ENCODE results near the gene PGS1.

The PGS1 gene

DNA sequence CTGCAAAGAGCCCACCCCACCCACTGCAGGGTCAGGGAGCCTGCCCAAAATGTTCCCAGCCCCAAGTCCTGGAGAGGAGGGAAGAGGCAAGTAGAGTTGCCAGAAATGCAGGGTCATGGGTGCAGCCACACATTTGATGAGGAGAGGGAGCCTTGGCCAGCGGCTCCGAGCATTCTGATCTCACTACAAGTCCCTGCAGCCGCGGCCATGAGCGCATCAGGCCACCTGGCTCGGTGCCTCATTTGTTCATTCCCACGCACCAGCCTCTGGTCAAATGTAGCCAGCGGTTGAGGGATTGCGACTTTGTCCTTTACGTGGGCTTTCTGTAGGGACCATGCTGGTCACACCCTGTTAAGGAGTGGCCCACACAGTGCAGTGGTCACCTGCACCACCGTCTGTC, 48.7 kb downstream of the PGS1 start:
- DNase-seq (ENCODE audit: low spot score), result no peak

DNA sequence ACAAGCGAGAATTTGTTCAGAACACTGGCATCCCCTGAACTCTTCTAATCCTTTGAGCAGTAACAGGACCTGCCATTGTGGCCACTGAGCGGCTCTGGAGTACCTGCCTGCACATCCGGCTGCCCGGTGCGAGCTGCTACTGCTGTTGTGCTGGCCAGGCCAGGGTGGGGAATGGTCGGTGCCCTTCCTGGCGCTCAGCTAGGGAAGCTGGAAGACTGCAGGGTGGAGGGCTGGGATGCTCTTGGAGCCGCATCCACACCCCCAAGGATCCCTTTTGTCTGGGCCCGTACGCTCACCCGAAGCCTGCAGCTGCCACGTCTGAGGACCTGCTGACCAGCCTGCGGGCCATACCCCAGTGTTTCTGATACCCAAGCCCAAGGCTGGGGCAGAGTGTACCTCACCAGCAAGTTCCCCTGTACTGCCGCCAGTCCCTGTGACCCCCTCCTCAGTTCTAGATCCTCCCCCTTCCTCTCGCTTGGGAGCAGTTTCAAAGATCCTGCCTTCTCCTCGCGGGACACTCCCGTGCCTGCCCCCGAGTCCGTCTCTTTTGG, 49.7 kb downstream of the PGS1 start:
- DNase-seq (ENCODE audit: low spot score), result no peak

DNA sequence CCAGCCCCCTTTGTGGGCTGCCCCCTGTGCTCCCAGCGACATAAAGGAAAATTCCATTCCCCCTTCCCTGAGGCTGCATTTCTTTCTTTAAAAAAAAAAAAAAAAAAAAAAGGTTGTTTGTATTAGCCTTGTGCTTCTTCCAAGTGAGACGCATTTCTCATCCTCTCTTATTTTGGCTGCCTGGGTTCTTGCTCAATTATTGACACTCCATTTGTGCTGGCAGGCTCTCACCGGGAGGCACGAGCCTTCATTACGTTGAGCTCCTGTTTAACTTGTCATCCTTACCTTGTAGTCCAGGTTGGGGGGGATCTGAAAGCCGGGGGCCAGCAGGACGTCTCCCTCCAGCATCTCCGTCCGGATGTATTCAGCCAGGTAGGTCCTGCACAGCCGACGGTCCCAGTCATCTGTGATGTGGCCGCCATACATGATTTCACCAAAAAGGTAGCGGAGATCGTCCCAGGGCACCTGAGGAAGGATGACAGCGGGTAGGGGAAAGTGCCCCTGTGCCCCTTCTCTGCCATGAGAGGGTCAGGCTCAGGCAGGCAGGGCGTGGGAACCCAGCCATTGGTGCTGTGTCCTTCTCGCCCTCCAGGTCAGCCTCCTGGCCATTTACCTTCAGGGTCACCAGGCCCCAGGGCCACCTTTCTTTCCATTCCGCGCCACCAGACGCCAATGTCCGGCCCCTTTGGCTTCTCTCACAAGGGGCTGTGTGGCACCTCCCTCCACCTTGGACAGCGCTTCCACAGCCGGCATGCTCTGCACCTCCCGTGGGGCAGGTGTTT, 50.6 kb downstream of the PGS1 start:
- DNase-seq (ENCODE audit: low spot score), result no peak

DNA sequence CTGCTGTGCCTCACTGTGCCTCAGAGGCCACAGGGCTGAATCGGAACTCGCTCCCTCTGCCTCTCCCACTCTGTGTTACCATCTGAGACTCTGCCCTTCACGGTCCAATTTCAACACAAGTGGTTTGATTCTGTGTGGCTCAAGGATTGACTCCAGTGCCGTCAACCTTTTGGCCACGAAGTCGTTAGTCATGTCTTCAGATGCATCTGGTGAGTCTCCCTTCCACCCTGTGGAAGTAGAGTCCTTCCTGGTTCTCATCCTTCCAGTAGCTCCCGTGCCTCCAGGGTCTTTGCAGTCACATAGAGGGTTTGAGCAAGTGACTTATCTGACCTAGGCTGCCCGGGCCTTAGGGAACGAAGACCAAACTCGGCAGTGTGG, 51.2 kb downstream of the PGS1 start:
- no peak for DNase-seq (ENCODE audit: low spot score)

DNA sequence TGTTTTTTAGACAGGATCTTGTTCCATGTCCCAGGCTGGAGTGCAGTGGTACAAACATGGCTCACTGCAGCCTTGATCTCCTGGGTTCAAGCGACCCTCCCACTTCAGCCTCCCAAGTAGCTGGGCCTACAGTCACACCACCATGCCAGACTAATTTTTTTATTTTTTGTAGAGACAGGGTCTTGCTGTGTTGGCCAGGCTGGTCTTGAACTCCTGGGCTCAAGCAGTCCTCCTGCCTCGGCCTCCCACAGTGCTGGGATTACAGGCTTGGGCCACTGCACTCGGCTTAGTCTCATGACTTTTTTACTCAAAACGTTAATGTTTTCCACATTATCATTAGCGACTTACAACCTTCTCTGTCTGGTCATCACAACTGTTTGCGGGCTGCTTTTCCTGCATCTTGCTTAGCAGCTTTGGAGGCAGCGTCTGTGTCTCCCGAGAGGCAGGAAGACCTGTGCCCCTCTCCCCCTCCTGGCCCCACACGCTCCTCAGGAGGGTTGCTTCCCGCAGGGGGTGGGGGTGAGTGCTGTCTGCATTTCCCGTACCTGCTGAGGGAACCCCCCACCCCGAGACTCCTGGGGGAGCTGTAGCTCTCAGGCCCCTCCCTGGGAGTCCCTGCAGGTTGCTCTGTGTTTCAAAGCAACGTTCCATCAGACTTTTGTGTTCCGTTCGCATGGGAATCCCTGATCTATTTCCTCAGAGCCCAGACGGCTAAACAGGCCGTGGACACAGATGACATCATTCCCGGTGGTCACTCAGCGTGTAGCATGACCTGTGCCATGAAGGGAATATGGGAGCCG, 52.6 kb downstream of the PGS1 start:
- no peak for DNase-seq (ENCODE audit: low spot score)

DNA sequence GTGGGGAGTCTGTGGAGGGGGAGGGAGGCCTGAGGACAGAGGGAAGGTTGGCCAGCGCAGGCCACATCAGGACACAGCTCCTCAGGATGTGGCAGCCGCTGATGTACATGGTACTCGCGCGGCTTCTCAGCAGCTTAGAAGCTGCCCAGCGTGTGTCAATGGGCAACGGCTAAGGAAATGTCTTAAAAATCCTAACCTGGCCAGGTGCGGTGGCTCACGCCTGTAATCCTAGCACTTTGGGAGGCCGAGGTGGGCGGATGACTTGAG, 53.2 kb downstream of the PGS1 start:
- no peak for DNase-seq (ENCODE audit: low spot score)

DNA sequence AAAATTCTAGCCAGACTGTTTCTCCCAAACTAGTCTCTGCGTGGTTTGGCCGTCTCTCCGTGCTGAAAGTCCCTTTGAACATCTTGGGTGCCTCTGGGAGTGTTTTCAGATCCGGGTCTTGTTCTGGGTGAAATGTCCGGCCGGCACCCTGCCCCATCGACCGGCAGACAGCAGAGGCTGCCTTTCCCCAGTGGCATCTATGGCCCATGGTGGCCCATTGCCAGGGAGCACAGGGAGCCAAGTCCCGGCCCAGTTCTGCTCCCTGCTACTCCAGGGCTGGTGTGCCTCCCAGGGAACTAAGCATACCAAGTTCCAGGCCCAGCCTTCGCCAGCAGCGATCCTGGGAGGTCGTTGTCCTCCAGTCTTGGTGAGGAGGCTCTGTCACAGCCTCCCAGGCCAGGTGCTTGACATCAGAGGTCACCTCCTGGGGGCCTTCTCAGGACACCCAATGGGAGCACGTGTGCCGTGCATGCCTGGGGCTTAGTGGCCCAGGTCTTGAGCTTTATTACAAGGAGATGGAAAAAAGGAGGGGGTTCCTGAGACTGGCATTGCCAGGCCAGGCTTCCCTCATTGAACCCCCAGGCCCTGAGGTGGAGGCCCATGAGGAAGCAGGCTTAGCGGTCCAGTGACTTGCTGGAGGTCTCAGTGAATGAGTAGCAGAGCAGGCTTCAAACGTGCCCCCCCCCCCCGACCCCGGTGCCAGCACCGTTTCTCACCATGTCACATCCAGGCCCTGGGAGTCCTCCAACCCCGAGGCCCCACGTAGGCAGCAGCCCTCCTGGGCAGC, 54.0 kb downstream of the PGS1 start:
- no peak for DNase-seq (ENCODE audit: low spot score)

DNA sequence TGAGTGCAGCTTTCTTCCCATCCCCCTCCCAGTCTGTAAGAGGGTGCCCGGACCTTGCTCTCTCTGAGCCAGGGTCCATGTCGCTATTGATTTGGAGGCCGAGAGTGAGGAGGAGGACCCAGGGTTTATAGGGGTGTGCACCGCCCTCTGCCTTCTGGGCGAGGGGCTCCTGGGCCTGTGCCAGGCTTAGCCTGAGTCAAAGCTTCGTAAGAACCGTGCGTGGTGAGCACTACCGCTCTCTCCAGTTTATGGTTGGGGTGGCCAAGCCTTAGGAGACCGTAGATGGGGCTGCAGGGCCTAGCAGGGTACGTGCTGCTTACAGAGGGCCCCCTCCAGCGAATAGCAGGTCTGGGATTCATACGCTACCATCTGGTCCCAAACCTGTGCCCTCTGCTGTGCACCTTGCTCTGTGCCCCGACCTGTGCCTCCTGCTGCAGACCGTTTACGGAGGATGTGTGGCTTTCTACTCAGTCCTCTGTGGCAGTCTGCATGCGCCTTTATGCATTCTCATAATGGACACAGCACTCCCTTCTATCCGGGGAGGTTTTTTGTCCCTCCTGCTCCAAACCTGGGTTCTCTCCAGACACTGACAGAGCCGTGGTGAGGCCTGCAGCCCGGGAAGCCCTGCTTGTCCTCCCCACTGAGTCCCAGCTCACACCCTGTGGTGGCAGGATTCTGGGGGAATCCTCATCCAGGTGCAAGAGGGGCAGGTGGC, 54.7 kb downstream of the PGS1 start:
- DNase-seq (ENCODE audit: low spot score), result no peak

DNA sequence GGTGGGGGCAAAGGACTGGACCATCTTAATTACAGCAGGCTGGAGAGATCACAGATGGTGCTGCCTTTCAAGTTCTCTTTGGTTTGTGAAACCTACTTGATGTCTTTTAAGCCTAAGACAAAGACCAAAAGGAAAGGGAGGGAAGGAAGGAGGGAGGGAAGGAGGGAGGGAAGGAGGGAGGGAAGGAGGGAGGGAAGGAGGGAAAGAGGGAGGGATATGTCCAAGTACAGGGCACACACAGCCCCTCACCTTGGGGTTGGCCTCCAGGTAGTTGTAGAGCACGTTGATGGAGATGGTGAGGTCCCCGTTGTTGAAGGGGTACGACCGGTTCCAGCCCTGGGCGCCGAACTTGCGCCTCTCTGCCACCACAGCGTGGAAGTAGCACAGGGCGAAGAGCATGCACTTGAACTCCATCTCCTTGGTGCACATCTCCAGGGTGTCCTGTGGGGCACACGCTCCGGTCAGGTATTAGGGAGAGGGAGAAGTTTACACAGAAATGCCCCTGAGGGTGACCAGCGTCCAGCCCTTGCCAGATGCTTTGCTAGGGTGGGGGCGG, 55.4 kb downstream of the PGS1 start:
- no peak for DNase-seq (ENCODE audit: low spot score)

DNA sequence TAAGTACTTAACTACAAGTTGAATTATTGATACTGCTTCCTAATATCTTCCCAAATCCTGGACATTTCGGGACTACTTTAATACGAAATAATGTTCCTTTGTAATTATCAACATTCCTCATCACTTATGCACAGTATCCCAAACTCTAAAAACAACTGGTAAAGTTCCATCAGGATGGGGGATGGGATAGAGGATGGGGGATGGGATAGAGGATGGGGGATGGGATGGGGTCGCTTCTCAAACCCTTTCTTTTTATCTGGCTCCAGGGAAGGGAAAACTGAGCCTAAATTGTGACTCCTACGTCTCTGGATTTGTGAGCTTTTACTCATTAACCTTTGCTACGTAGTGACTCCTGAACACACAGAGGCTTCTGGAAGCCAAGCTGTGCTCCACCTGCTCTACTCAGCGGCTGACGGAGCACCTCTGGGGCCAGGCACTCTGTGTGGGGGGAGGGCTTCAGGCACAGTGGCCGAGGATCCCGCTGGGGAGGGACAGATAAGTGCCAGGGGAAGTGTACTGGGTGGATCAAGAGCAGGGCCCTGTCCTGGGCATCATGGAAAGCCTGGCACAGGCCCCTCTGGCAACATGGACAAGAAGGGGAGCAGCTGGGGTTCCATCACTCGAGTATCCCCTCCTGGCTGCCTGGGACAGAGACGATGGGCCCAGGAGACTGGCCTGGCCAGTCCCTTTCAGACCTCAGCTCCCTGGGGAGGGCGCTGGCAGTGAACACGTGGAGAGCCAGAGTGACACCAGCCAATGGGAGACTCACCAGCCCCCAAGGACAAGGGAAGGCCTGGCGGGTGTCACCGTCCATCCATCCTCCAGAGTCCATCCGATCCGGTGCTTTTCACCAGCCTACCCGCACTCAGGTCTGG, 56.2 kb downstream of the PGS1 start:
- no peak for DNase-seq (ENCODE audit: low spot score)

DNA sequence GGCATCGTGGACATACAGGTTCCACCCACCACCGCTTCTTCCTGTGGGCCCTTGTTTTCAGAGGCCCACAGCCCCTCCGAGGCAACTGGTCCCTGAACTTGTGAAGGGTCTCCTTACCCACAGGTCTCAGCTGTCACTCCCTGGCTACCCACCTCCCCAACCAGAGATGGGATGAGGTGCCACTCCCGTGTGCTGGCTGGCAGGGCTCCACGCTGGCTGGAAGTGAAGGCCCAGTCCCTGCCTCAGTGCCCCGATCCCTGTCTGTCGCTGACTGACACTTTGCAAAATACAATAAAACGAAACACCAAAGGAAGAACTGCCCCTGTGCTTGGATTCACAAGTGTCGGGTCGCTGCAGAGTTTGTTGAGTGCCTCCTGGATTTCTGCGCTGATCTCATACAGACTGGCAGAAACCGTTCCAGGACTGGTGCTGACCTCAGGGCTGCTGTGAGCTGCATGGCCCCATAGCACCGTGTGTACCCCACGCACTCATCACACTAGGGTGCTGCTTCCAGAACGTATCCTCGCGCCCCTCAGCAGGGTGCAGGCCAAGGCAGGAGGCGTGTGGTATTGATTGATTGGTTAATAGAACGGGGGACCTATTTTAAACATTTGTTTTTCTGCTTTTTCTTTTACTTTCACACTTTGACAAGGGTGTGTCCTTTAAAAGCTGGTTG, 57.0 kb downstream of the PGS1 start:
- no peak for DNase-seq (ENCODE audit: low spot score)

DNA sequence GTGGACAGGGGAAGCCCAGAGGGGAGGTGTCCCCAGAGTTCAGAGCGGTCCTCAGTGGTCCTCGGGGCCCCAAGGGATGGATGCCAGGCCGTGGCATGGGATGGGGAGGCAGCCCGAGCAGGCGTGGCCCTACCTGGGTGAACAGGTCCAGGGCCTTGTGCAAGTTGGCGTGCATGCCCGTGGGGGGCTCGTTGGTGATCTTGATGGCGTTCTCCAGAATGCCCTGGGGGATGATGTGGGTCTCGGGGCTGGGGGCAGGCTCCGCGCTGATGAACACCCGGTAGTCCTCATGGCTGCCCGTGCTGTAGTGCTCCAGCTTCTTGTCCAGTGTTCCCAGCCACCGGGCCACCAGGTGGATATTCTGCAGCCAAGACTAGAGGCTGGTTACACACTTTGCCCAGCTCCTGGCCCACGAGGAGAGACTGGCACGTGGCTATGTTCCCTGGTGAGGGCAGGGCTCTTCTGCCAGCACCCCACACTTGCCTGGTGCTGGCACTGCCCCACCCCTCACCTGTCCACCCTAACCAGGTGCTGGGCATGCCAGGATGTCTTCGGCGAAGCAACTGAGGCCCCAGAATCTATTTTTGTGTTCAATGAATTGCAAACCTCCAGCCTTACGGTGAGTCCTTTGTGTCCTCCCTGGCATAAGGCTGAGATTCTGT, 59.2 kb downstream of the PGS1 start:
- DNase-seq (ENCODE audit: low spot score), result no peak

DNA sequence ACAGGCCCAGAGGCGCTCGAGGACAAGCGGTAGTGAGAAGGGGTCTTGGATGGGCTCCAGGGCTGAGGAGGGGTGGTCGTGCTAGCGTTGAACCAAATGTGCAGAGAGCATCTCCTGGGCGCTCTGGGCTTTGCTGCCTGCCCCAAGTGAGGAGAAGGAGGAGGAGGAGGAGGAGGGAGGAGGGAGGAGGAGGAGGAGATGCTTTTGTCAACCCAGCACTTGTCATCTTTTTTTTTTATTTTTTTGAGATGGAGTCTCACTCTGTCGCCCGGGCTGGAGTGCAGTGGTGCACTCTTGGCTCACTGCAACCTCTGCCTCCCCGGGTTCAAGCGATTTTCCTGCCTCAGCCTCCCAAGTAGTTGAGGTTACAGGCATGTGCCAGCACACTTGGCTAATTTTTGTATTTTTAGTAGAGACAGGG, 59.8 kb downstream of the PGS1 start:
- DNase-seq (ENCODE audit: low spot score), result no peak

DNA sequence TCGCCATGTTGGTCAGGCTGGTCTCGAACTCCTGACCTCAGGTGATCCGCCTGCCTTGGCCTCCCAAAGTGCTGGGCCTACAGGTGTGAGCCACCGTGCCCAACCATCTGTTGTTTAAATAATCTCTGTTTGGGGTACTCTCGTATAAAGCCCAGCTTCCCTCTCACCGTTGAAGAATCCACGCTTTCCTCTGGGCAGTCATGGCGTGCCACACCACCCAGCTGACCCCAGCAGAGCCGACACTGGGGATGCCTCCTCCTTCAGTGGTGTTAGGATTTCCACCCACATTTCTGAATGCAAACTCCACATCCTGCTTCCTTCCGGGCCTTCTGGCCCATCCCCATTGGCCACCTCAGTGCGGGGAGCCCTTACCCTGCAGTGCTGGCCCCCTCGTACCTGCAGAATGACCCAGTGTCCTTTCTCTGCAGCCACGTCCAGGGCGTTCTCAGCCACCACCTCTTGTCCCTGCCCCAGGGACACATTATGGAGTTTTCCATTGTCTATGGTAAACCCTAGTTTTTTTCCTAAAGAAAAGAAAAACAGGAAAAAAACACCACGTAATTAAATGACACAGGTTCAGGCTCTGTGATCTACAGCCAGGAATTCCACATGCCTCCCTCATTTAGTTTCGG, 60.4 kb downstream of the PGS1 start:
- no peak for DNase-seq (ENCODE audit: low spot score)

DNA sequence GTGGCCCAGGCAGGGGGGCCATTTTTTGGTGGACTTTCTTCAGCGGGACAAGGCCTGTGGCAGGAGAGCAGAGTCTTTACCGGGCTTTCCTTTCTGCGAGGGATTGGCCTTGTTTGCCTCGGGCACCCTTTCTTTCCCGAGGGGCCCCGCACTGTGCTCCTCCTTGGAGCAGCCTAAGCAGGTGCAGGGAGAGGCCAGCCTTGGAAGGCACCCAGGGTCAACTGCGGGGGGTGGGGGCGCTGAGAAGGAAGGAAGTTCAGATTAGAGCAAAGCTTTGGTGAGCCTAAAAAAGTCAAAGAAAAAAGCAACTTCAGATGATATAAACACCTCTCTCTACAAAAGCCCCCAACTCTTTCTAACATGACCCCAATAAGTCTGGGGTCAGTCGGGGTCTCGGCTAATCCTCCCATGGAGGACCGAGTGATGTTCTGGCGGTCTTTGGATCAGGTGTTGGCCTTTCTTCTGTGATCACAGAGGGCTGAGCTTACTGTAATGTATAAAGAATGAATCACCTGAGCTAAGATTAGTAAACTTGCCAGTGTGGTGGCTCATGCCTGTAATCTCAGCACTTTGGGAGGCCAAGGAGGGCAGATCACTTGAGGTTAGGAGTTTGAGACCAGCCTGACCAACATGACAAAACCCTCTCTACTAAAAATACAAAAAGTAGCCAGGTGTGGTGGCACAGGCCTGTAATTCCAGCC, 63.0 kb downstream of the PGS1 start:
- DNase-seq (ENCODE audit: low spot score), result no peak

DNA sequence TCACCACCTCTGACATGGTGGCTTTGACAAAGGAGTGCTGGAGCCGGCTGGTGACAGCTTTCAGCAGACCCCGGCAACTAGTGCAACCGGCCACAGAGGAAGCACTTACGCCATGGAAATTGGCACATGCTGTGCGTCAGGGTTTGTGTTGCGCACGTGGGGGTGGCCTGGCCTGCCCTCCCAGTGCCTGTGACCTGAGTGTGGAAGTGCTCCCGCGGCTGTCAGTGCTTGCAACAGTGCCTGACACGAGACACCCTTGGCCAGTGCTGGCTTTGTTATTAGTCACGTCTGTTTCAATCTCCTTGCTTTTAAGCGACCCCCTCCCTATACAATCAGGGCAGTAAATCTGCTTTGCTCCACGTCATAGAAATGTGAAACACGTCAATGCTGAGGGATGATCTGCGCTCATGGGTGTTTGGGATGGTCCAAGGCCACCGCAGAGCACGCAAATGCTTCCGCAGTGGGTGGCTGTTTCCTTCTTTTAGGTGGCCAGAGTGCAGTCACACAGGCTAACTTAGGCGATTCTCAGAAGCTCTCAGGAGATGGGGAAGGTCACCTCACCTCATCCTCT, 64.3 kb downstream of the PGS1 start:
- DNase-seq (ENCODE audit: low spot score), result no peak

DNA sequence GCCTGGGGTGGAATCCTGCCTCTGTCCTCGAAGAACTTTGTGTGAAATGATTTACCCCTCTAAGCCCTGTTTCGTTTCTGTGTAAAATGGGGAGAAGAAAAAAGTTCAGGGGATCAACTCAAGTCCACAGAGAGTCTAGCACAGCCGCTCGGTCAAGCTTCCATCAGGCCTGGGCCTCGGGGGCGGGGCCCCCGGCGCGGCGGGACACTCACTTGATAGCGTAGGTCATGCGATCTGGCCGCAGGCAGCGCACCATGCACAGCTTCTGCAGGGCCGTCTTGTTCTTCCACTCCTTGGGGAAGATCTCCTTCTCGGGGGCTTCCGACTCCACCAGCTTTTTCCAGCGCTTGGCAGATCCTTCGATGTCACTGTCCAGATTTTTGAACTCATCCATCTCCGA, 65.9 kb downstream of the PGS1 start:
- no peak for DNase-seq (ENCODE audit: low spot score)

DNA sequence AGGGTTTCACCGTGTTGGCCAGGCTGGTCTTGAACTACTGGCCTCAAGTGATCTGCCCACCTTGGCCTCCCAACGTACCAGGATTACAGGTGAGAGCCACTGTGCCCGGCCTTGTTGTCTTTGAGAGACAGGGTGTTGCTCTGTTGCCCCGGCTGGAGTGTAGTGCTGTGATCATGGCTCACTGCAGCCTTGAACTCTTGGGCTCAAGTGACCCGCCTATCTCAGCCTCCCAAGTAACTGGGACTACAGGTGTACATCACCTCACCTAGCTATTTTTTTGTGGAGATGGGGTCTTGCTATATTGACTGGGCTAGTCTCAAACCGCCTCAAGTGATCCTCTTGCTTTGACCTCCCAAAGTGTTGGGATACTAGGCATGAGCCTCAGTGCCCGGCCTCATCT, 68.4 kb downstream of the PGS1 start:
- DNase-seq (ENCODE audit: low spot score), result no peak
